C4-2B (cell line): ENCODE data around the gene PCDHGA1.

ENCODE experiments used
- H3K27ac ChIP-seq: fragments of 450-650 bp; 2 replicates; pipeline ENCODE4 v1.5.1; 2017
- ZFX ChIP-seq: fragments of 450-650 bp; IDR thresholded peaks from 2 replicates; pipeline ENCODE4 v1.6.1; 2017
- TF ChIP-seq, protein P1 (sequence below): fragments of 450-650 bp; conservative IDR thresholded peaks from 2 replicates; pipeline ENCODE4 v1.5.1; 2017; ENCODE audit warnings: mild to moderate bottlenecking

PCDHGA1 gene

DNA sequence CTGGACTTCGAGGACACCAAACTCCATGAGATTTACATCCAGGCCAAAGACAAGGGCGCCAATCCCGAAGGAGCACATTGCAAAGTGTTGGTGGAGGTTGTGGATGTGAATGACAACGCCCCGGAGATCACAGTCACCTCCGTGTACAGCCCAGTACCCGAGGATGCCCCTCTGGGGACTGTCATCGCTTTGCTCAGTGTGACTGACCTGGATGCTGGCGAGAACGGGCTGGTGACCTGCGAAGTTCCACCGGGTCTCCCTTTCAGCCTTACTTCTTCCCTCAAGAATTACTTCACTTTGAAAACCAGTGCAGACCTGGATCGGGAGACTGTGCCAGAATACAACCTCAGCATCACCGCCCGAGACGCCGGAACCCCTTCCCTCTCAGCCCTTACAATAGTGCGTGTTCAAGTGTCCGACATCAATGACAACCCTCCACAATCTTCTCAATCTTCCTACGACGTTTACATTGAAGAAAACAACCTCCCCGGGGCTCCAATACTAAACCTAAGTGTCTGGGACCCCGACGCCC is 146.8 kb downstream of the PCDHGA1 start:
- TF ChIP-seq ZFX: no peak
- TF ChIP-seq, protein P1, sequence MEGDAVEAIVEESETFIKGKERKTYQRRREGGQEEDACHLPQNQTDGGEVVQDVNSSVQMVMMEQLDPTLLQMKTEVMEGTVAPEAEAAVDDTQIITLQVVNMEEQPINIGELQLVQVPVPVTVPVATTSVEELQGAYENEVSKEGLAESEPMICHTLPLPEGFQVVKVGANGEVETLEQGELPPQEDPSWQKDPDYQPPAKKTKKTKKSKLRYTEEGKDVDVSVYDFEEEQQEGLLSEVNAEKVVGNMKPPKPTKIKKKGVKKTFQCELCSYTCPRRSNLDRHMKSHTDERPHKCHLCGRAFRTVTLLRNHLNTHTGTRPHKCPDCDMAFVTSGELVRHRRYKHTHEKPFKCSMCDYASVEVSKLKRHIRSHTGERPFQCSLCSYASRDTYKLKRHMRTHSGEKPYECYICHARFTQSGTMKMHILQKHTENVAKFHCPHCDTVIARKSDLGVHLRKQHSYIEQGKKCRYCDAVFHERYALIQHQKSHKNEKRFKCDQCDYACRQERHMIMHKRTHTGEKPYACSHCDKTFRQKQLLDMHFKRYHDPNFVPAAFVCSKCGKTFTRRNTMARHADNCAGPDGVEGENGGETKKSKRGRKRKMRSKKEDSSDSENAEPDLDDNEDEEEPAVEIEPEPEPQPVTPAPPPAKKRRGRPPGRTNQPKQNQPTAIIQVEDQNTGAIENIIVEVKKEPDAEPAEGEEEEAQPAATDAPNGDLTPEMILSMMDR: no peak
- H3K27ac ChIP-seq: no peak overlapping the region

DNA sequence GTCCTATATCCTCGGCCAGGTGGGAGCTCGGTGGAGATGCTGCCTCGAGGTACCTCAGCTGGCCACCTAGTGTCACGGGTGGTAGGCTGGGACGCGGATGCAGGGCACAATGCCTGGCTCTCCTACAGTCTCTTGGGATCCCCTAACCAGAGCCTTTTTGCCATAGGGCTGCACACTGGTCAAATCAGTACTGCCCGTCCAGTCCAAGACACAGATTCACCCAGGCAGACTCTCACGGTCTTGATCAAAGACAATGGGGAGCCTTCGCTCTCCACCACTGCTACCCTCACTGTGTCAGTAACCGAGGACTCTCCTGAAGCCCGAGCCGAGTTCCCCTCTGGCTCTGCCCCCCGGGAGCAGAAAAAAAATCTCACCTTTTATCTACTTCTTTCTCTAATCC is 147.5 kb downstream of the PCDHGA1 start:
- no peak overlapping the region for H3K27ac ChIP-seq
- TF ChIP-seq, protein P1: no peak
- TF ChIP-seq ZFX: no peak

DNA sequence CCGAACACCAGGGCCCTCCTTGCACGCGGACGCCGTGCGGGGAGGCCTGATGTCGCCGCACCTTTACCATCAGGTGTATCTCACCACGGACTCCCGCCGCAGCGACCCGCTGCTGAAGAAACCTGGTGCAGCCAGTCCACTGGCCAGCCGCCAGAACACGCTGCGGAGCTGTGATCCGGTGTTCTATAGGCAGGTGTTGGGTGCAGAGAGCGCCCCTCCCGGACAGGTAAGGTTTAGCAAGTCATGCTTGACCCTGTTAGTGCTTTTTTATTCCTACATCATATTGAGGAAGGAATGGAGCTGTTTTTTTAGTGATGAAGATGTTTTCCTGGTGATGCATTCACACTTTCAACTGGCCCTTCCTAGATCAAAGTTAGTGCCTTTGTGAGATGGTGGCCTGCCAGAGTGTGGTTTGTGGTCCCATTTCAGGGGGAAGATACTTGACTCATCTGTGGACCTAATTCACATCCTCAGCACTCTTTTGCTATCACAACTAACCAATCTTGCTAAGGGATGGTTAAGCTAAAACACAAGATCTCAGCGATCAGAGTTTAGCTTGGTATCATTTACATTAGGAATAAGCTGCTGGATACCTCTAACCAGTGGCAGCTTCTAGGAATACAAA is 148.1 kb downstream of the PCDHGA1 start:
- H3K27ac ChIP-seq: no peak overlapping the region
- TF ChIP-seq, protein P1: peak; percentile 86
- no peak for TF ChIP-seq ZFX

DNA sequence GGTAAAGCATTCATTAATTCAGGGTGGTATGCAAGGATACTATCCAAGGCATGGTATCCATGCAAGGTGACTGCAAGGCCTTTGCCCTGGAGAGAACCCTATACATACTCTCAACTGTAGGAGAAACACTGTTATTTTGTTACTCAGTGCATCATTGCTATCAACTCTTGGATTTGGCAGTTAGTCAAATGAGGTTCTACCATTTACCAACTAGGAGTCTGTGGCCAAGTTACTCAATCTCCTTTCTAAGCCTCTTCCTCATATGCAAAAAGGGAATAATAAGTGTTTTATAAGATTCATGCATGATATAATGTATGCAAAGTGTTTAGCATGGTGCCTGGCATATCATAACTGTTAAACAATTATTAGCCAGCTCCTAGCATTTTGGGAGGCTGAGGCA is 149.5 kb downstream of the PCDHGA1 start:
- H3K27ac ChIP-seq: no peak overlapping the region
- TF ChIP-seq, protein P1: no peak
- no peak for TF ChIP-seq ZFX

DNA sequence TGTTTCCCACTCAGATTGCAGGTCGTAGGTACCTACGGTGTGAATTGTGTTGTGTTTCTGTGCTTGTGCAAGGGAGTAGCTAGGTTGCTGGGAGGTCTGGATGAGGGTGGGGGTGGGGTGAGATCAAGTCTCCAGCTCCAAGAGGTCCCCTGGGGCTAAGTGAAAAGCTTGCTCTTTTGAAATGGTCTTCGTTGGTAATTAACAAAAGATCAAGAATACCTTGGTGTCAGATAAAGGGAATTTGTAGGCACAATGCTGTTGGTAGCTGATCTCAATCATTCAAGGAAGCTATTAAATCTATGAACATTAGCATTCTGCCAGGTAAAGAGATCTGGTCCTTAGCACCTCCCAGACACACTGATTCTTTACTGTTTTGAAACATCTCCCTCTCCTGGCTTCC is 153.6 kb downstream of the PCDHGA1 start:
- H3K27ac ChIP-seq: no peak overlapping the region
- TF ChIP-seq ZFX: no peak
- TF ChIP-seq, protein P1: no peak

DNA sequence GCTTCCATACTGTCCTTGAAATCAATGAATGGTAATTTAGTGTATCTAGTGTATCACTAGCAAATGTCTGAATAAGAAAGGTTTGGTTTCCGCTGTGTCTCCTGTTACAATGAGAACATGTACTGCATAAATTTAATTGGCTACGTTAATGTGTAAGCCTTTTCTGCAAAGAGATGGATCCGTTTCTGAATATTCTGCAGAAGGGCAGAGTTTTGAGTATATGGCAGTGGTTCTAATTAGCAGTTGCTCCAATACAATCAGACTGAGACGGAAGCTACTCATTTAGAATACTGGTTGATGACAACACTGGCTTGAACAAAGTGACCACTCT is 154.0 kb downstream of the PCDHGA1 start:
- TF ChIP-seq, protein P1: no peak
- no peak for TF ChIP-seq ZFX
- H3K27ac ChIP-seq: no peak overlapping the region

DNA sequence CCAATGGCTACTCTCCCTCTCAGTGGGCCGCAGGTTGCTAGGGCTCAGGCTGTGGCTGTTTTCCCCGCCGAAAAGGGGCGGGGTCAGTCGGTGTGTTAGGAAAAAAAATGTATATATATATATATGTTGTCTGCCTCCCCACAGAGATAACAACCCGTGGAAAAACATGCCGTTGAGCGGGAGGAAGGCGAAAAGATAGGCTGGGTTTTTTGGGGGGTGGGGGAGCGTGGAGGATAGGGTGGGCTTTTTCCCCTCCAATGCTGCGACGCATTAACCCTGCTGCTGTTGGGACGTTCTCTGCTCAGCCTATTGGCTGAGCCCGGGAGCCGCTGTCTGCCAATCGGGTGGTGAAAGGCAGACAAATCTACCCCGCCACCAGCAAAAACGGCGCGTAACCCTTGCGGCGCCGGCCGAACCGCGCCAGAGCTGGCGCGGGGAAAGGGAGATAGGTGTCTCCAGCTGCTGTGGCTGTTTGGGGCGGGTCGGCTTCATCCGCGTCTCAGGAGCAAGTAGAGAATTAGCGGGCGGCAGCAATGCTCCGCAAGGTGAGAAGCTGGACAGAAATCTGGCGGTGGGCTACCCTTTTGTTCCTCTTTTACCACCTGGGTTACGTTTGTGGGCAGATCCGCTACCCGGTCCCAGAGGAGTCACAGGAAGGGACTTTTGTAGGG is 154.5 kb downstream of the PCDHGA1 start, which contains the start of gene PCDHGC4:
TSS of gene PCDHGC4 (plus strand) at position 390 of the 671 bp plus-strand sequence. CDS start at position 534, 144 bp downstream.
- TF ChIP-seq, protein P1: no peak
- TF ChIP-seq ZFX: no peak
- H3K27ac ChIP-seq: no peak within 1 kb of the TSS
